BE2C (cell line): ENCODE data around the gene WSCD2.
A peak's percentile ranks its signal among the peaks of the same experiment; 100 is the strongest.

Source experiments
- DNase-seq: peaks from one replicate; pipeline ENCODE4 v3.0.0-alpha.2; 2020
- H3K27me3 ChIP-seq: fragments of 250-450 bp; sonication (Bioruptor Pico); 2 replicates; pipeline ENCODE4 v1.5.1; 2020; ENCODE audit warnings: mild to moderate bottlenecking
- H3K36me3 ChIP-seq: fragments of 250-450 bp; sonication (Bioruptor Pico); 2 replicates; pipeline ENCODE4 v1.5.1; 2020; ENCODE audit warnings: mild to moderate bottlenecking
- H3K4me1 ChIP-seq: fragments of 250-450 bp; sonication (Bioruptor Pico); 2 replicates; pipeline ENCODE4 v1.5.1; 2020
- H3K4me3 ChIP-seq: 2 replicates; pipeline ENCODE4 v1.5.1; 2011; ENCODE audit warnings: low read depth, low read length
- H3K9me3 ChIP-seq: fragments of 250-450 bp; sonication (Bioruptor Pico); 2 replicates; pipeline ENCODE4 v1.5.1; 2020
- TF ChIP-seq, protein P1 (sequence below): IDR thresholded peaks from 2 replicates; pipeline ENCODE4 v1.5.1; 2012; ENCODE audit warnings: mild to moderate bottlenecking, low read depth, low read length

WSCD2 gene

DNA sequence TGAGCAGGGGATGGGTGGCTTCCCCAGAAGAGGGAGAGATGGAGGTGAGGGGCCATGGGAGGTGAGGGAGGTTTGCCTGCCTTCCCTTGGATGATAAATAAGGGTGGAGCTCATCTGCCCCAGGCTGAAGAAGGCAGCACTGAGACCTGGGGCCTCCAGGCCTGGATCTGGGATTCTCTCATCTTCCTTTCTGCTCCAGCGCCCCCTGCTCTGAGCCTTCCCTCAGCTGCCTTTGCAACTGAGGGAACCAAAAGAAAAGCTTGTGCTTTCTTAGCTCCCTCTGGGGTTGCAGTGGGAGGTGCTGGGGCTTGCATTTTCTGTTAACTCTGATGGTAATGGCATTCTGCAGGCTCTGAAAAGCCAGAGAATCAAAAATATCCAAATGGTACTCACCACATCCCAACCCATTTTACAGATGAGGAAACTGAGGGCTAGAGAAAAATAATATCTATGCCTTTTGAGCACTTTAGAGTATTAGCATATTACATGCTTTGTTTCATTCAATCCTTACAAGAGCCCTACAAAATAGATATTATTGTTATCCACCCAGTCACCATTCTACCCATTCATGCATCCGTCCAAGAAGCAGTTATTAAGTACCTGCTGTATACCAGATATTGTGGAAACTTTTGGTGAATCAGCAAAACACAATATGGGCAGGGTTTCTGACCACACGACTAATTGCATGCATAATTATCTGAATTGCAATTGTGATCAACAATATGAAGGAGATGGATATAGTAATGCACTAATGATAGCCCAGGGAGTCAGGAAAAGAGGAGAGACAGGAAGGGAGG is 102.2 kb downstream of the WSCD2 start:
- Histone ChIP-seq H3K4me3 (no peak overlapping the region), H3K27me3 (no peaks in the 10 kb centered on the region), H3K36me3 (no peaks in the 10 kb centered on the region), H3K4me1 (peaks cover 21% of the 10 kb centered on the region), H3K9me3 (no peaks in the 10 kb centered on the region)
- DNase-seq = no peak
- TF ChIP-seq, protein P1, sequence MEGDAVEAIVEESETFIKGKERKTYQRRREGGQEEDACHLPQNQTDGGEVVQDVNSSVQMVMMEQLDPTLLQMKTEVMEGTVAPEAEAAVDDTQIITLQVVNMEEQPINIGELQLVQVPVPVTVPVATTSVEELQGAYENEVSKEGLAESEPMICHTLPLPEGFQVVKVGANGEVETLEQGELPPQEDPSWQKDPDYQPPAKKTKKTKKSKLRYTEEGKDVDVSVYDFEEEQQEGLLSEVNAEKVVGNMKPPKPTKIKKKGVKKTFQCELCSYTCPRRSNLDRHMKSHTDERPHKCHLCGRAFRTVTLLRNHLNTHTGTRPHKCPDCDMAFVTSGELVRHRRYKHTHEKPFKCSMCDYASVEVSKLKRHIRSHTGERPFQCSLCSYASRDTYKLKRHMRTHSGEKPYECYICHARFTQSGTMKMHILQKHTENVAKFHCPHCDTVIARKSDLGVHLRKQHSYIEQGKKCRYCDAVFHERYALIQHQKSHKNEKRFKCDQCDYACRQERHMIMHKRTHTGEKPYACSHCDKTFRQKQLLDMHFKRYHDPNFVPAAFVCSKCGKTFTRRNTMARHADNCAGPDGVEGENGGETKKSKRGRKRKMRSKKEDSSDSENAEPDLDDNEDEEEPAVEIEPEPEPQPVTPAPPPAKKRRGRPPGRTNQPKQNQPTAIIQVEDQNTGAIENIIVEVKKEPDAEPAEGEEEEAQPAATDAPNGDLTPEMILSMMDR = no peak

DNA sequence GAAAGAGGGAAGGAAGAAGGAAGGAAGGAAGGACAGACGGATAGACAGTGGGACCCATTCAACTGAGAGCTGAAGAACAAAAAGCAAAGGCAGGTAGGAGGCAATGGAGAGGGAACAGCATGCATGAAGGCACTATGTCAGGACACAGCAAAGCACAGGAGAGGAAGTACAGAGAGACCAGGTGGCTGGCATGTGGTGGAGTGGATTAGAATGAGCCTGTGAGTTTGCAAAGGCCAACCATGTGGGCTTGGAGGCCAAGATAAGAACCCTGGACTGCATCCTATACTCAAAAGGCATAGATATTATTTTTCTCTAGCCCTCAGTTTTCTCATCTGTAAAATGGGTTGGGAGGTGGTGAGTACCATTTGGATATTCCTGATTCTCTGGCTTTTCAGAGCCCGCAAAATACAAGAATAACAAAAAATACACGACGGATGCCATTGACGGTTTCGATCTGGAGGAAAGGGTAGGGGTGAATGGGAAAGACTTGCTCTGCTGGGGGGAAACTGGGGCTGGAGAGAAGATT is 102.9 kb downstream of the WSCD2 start:
- no peak for DNase-seq
- no peak overlapping the region for H3K4me3 ChIP-seq
- H3K4me1 ChIP-seq = peaks cover 22% of the 10 kb centered on the region
- no peaks in the 10 kb centered on the region for H3K27me3 ChIP-seq
- no peaks in the 10 kb centered on the region for H3K36me3 ChIP-seq
- TF ChIP-seq, protein P1 = no peak
- no peaks in the 10 kb centered on the region for H3K9me3 ChIP-seq

DNA sequence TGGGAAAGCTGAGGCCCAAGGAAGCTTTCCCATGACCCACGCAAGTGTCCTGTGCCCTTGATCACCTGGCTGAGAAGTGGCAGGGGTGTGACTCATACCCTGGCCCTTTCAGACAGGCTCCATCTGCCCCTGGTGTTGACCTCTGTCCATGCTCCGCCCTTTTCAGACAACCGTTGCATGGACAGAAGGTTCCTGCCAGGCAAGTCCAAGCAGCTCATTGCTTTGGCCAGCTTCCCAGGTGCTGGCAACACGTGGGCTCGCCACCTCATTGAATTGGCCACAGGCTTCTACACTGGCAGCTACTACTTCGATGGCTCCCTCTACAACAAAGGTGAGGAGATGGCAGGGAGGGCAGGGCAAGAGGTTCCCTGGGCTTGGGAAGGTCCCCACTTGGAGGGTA is 103.5 kb downstream of the WSCD2 start:
- no peak for DNase-seq
- Histone ChIP-seq H3K27me3 (no peaks in the 10 kb centered on the region), H3K4me1 (peaks cover 22% of the 10 kb centered on the region), H3K4me3 (no peak overlapping the region), H3K9me3 (no peaks in the 10 kb centered on the region), H3K36me3 (no peaks in the 10 kb centered on the region)
- TF ChIP-seq, protein P1 = no peak

DNA sequence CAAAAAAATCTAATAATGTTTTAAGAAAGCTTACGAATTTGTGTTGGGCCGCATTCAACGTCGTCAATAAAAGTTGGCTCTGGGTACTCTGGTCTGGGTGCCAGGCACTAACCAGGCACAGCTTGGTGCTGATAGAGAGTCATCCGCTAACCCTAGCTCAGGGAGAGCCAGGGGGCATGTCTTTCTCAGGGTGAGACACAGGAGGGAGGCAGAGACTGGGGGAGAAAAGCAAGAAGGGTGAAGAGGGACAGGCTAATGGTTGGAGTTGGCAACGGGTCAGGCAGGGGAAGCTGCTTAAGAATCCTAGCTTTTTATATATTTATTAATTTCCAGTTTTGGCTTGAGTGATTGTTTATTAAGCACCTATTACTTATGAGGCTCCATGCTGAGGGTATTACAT is 105.1 kb downstream of the WSCD2 start:
- H3K9me3 ChIP-seq = no peaks in the 10 kb centered on the region; the same call in 1 of the 2 replicates
- TF ChIP-seq, protein P1 = peak; percentile 66
- peak; percentile 59 for DNase-seq
- peaks cover 15% of the 10 kb centered on the region for H3K4me1 ChIP-seq
- H3K27me3 ChIP-seq = no peaks in the 10 kb centered on the region
- no peak overlapping the region for H3K4me3 ChIP-seq
- H3K36me3 ChIP-seq = no peaks in the 10 kb centered on the region

DNA sequence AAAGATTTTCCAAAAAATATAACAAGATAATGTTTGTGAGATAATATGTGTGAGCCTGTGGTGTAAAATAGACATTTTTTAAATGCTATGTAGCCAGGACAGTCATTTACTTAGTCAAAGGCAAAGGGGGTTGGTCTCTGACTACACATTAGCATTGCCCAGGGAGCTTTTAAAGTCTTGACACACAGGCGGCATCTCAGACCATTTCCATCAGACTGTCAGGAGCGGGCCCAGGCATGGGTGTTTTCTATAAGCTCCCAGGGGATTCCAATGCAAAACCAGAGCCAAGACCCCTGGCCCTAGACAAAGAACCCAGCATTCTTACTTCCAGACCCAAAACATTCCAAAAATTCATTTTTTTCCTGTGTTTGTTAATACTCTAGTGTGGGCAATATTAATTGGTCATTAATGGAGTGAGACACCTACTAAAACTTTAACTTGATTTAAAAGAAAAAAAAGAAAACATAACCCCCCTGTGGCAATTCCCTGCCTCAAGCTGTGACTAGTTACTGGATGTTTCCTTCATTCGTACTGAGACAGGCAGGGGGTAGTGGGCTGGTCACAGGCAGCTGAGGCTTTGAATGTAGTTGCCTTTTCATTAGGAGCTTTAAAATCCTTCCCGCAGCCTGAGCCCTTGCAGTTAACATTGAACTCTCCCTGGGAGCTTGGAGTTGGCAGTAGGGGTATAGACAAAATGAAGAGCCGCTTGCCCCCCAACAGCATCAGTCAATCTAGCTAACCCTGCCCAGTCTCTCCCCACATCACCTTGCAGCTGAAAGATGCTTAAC is 106.3 kb downstream of the WSCD2 start:
- no peaks in the 10 kb centered on the region for H3K27me3 ChIP-seq
- H3K36me3 ChIP-seq = no peaks in the 10 kb centered on the region
- H3K9me3 ChIP-seq = no peaks in the 10 kb centered on the region; the same call in 1 of the 2 replicates
- DNase-seq = no peak
- H3K4me1 ChIP-seq = peaks cover 13% of the 10 kb centered on the region
- TF ChIP-seq, protein P1 = no peak
- no peak overlapping the region for H3K4me3 ChIP-seq

DNA sequence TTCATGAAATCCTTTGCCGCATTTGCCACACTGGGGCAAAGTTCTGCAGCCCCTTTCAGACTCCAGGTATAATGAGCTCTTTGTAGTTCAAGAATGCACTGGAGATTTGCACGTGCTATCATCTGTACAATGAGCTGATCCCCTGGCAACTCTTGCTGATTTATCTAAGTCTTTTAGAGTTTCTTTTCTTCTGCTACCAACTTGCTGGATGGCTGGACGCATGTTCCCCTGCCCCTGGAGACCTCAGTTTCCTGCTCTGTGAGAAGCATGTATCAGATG is 106.8 kb downstream of the WSCD2 start:
- no peaks in the 10 kb centered on the region for H3K36me3 ChIP-seq
- H3K4me1 ChIP-seq = peaks cover 13% of the 10 kb centered on the region
- no peaks in the 10 kb centered on the region; the same call in 1 of the 2 replicates for H3K9me3 ChIP-seq
- no peak overlapping the region for H3K4me3 ChIP-seq
- DNase-seq = no peak
- H3K27me3 ChIP-seq = no peaks in the 10 kb centered on the region
- TF ChIP-seq, protein P1 = no peak
